K562 (cell line): ENCODE results near the gene ADSS1. TPM values are rescaled to one million over a fixed set of nuclear protein-coding genes. Genes with fewer than 3 reads are reported as not detected.

Experiments used
- ATF1 ChIP-seq, 2 experiments: fragments of 450-650 bp in 1 of 2; IDR thresholded peaks; 2 replicates each; pipeline ENCODE4 v1.6.1; 2016; ENCODE audit warnings: missing compliant biosample characterization in 1 of 2, missing genetic modification characterization in 1 of 2
- CSDE1 ChIP-seq, 2 experiments: fragments of 450-650 bp; IDR thresholded peaks; 2 replicates each; pipeline ENCODE4 v1.6.1; 2016; ENCODE audit warnings: mild to moderate bottlenecking in 1 of 2
- DPF2 ChIP-seq: fragments of 450-650 bp; IDR thresholded peaks from 2 replicates; pipeline ENCODE4 v1.6.1; 2016
- E2F3 ChIP-seq: fragments of 250-450 bp; sonication (Bioruptor Pico); IDR thresholded peaks from 2 replicates; pipeline ENCODE4 v1.4.0; 2020; ENCODE audit warnings: mild to moderate bottlenecking
- EHMT2 ChIP-seq: fragments of 450-650 bp; IDR thresholded peaks from 2 replicates; pipeline ENCODE4 v1.6.1; 2018; ENCODE audit warnings: antibody characterized with exemption
- EZH2 ChIP-seq: IDR thresholded peaks from 2 replicates; pipeline ENCODE4 v1.6.1; 2012; ENCODE audit warnings: low read depth, mild to moderate bottlenecking, inconsistent platforms, low read length, borderline replicate concordance
- HMG20A ChIP-seq: fragments of 450-650 bp; formaldehyde crosslinking; conservative IDR thresholded peaks from 2 replicates; pipeline ENCODE4 v1.4.0; 2020; ENCODE audit warnings: mild to moderate bottlenecking, mixed read lengths
- HMGN3 ChIP-seq: IDR thresholded peaks from 2 replicates; pipeline ENCODE4 v1.6.1; 2011; ENCODE audit warnings: borderline replicate concordance, low read depth, mild to moderate bottlenecking, mixed read lengths, low read length; ENCODE audit not compliant: insufficient read length; ENCODE audit errors: extremely low read depth
- KLF13 ChIP-seq: fragments of 450-650 bp; IDR thresholded peaks from 2 replicates; pipeline ENCODE4 v1.6.1; 2016; ENCODE audit warnings: missing genetic modification characterization, low read depth, mild to moderate bottlenecking, missing compliant biosample characterization, moderate library complexity, borderline replicate concordance
- MEF2A ChIP-seq: IDR thresholded peaks from 2 replicates; pipeline ENCODE4 v1.6.1; 2011; ENCODE audit warnings: low read depth, mild to moderate bottlenecking, low read length, moderate library complexity; ENCODE audit not compliant: control insufficient read depth
- MXI1 ChIP-seq: IDR thresholded peaks from 2 replicates; pipeline ENCODE4 v1.6.1; 2011; ENCODE audit warnings: low read depth, mild to moderate bottlenecking, improper control_type of control experiment, low read length
- NONO ChIP-seq, 2 experiments: fragments of 200-400 bp in 1 of 2; fragments of 450-650 bp in 1 of 2; formaldehyde crosslinking in 1 of 2; IDR thresholded peaks; 2 replicates each; pipeline ENCODE4 v1.6.1; 2017; ENCODE audit warnings: low read depth in 2 of 2, mild to moderate bottlenecking in 2 of 2, moderate library complexity in 2 of 2, low read length in 1 of 2
- NR1H2 ChIP-seq: sonication (generic); formaldehyde crosslinking; IDR thresholded peaks from 2 replicates; pipeline ENCODE4 v1.4.0; 2020; ENCODE audit warnings: mild to moderate bottlenecking, missing genetic modification reagents
- NR2F6 ChIP-seq: fragments of 450-650 bp; formaldehyde crosslinking; IDR thresholded peaks from 2 replicates; pipeline ENCODE4 v1.4.0; 2020; ENCODE audit warnings: mild to moderate bottlenecking
- PHF8 ChIP-seq: fragments of 200-600 bp; sonication (generic); IDR thresholded peaks from 2 replicates; pipeline ENCODE4 v1.6.1; 2012; ENCODE audit warnings: mixed run types, mild to moderate bottlenecking, inconsistent platforms, low read length, moderate library complexity, borderline replicate concordance
- RBM15 ChIP-seq: fragments of 200-400 bp; formaldehyde crosslinking; IDR thresholded peaks from 2 replicates; pipeline ENCODE4 v1.6.1; 2018; ENCODE audit warnings: mild to moderate bottlenecking, low read length, moderate library complexity; ENCODE audit not compliant: insufficient read depth
- SP2 ChIP-seq: IDR thresholded peaks from 2 replicates; pipeline ENCODE4 v1.6.1; 2011; ENCODE audit warnings: mild to moderate bottlenecking, low read depth, low read length, moderate library complexity; ENCODE audit not compliant: poor library complexity, severe bottlenecking; ENCODE audit errors: extremely low read depth
- TAF1 ChIP-seq: IDR thresholded peaks from 2 replicates; pipeline ENCODE4 v1.6.1; 2011; ENCODE audit warnings: mild to moderate bottlenecking, low read length, moderate library complexity; ENCODE audit not compliant: insufficient read depth, control insufficient read depth, severe bottlenecking; ENCODE audit errors: extremely low read depth
- ZKSCAN3 ChIP-seq: fragments of 250-450 bp; sonication (Bioruptor Pico); IDR thresholded peaks from 2 replicates; pipeline ENCODE4 v1.4.0; 2020
- ZNF224 ChIP-seq: sonication (generic); formaldehyde crosslinking; IDR thresholded peaks from 2 replicates; pipeline ENCODE4 v1.8.0; 2022; ENCODE audit warnings: mild to moderate bottlenecking, missing genetic modification reagents
- ZNF77 ChIP-seq: fragments of 250-450 bp; sonication (Bioruptor Pico); IDR thresholded peaks from 2 replicates; pipeline ENCODE4 v1.5.0; 2020
- polyA plus RNA-seq, 8 experiments: library from polyadenylated mRNA; depleted of rRNA in 4 of 8; stranded (reverse) in 5 of 8; unstranded in 3 of 8; fragments of >200 nt; fragmentation: Nextera tagmentation in 2 of 8; fragmentation: Illumina TruSeq in 1 of 8; extraction: Ambion mirVana in 2 of 8; extraction: Trizol in 1 of 8; gene quantifications; 2 replicates each; pipeline versions ENCODE4 v1.2.1 to v1.2.3, GENCODE V29; 2011 to 2014; ENCODE audit warnings: inconsistent platforms in 1 of 8, missing spikeins in 1 of 8
- total RNA-seq, 7 experiments: library from RNA; depleted of rRNA in 6 of 7; stranded (reverse); fragments of >200 nt in 6 of 7; fragmentation: Illumina TruSeq in 2 of 7; extraction: Trizol in 2 of 7; gene quantifications; 2 replicates each; pipeline versions ENCODE4 v1.2.1 to v1.2.3, GENCODE V29; 2011 to 2021; ENCODE audit warnings: low replicate concordance in 1 of 7
- TF ChIP-seq, protein P1 (sequence below): IDR thresholded peaks from 2 replicates; pipeline ENCODE4 v1.6.1; 2016; ENCODE audit warnings: missing genetic modification characterization, missing compliant biosample characterization
- TF ChIP-seq, protein P2 (sequence below): fragments of 200-800 bp; sonication (Bioruptor generic); IDR thresholded peaks from 2 replicates; pipeline ENCODE4 v1.6.1; 2017; ENCODE audit warnings: missing genetic modification characterization, missing compliant biosample characterization
- TF ChIP-seq, protein P3 (sequence below): fragments of 450-650 bp; IDR thresholded peaks from 2 replicates; pipeline ENCODE4 v1.6.1; 2014; ENCODE audit warnings: low read depth, mild to moderate bottlenecking, moderate library complexity, borderline replicate concordance

ADSS1 gene
- total and polyA plus RNA-seq, 9 of the 15 experiments (the other 6 are each of a cell fraction or from before 2014, with no cell fraction given) = 0.53 to 5.9 (median 3.9) TPM

DNA sequence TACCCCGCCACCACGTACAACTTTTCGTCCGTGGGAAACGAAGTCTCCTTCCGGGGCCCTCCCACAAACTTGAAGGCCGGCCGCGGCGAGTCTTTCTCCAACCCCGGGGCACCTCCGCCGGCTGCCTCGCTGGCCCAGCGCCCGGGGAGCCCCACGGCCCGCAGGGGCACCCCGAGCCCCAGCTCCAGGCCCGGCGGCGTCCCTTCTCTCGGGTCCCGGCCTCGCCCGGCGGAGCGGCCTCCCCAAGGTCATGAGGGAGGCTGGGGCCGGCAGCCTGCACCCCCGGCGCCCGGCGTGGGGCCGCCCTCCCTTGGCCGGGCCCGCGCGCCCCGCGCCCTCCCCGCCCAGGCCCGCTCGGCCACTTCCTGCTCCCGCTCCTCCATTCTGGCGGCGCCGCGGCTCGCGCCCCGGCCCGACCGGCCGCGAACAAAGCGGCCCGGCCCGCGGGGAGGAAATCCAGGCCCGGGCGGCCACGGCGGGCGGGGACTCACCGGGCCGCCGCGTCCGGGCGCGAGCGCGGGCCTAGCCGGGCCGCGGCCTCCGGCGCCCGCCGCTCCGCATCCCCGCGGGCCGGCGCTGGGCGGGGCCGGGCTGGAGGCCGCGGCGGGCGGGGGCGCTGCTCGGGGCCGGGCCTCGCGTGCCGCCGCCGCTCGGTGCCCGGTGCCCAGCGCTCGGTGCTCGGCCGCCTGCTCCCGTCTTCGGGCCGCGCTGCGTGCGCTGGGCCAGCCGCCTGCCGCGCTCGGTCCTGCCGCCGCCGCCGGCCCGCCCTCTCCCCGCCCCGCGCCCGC is 71.2 kb downstream of the ADSS1 start, which contains the start of gene AKT1 (continued):
- TF ChIP-seq TAF1 (no peak), ATF1 (CRISPR knock-in tag; IDR thresholded peaks at IDR 0.05) (no peak), ATF1 (tag; IDR thresholded peaks at IDR 0.05) (no peak), PHF8 (peak; percentile 53; the same call in 1 of the 2 replicates), HMGN3 (peak; percentile 59), HMG20A (CRISPR knock-in tag) (no peak), DPF2 (no peak), ZKSCAN3 (CRISPR knock-in tag) (no peak), ZNF77 (CRISPR knock-in tag) (no peak), SP2 (no peak), KLF13 (tag) (no peak), EHMT2 (no peak), CSDE1 (IDR thresholded peaks at IDR 0.05) (no peak), MEF2A (no peak), MXI1 (no peak), EZH2 (no peak), ZNF224 (CRISPR knock-in tag) (no peak), E2F3 (no peak), NONO (IDR thresholded peaks at IDR 0.05; ENCODE audit: low read depth in 2 of 2, low read length in 1 of 2) (peak in 1 of 2 experiments; percentile 23; a peak in 1 of 4 replicates), NR1H2 (no peak), NR2F6 (CRISPR knock-in tag) (no peak), RBM15 (no peak)
- TF ChIP-seq, protein P1, sequence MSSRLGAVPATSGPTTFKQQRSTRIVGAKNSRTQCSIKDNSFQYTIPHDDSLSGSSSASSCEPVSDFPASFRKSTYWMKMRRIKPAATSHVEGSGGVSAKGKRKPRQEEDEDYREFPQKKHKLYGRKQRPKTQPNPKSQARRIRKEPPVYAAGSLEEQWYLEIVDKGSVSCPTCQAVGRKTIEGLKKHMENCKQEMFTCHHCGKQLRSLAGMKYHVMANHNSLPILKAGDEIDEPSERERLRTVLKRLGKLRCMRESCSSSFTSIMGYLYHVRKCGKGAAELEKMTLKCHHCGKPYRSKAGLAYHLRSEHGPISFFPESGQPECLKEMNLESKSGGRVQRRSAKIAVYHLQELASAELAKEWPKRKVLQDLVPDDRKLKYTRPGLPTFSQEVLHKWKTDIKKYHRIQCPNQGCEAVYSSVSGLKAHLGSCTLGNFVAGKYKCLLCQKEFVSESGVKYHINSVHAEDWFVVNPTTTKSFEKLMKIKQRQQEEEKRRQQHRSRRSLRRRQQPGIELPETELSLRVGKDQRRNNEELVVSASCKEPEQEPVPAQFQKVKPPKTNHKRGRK (tag) = no peak
- TF ChIP-seq, protein P2, sequence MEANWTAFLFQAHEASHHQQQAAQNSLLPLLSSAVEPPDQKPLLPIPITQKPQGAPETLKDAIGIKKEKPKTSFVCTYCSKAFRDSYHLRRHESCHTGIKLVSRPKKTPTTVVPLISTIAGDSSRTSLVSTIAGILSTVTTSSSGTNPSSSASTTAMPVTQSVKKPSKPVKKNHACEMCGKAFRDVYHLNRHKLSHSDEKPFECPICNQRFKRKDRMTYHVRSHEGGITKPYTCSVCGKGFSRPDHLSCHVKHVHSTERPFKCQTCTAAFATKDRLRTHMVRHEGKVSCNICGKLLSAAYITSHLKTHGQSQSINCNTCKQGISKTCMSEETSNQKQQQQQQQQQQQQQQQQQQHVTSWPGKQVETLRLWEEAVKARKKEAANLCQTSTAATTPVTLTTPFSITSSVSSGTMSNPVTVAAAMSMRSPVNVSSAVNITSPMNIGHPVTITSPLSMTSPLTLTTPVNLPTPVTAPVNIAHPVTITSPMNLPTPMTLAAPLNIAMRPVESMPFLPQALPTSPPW = peak; percentile 45; the same call in 1 of the 2 replicates
- TF ChIP-seq, protein P3, sequence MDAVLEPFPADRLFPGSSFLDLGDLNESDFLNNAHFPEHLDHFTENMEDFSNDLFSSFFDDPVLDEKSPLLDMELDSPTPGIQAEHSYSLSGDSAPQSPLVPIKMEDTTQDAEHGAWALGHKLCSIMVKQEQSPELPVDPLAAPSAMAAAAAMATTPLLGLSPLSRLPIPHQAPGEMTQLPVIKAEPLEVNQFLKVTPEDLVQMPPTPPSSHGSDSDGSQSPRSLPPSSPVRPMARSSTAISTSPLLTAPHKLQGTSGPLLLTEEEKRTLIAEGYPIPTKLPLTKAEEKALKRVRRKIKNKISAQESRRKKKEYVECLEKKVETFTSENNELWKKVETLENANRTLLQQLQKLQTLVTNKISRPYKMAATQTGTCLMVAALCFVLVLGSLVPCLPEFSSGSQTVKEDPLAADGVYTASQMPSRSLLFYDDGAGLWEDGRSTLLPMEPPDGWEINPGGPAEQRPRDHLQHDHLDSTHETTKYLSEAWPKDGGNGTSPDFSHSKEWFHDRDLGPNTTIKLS = no peak
